Astrocyte of the spinal cord (primary cell): ENCODE measurements around the gene CELSR1.
A peak's percentile ranks its signal among the peaks of the same experiment; 100 is the strongest.

Experiments used
- DNase-seq: peaks from one replicate; pipeline ENCODE4 v3.0.0; 2011; ENCODE audit warnings: low read depth, low spot score
- H3K4me3 ChIP-seq: 2 replicates; pipeline ENCODE4 v1.5.1; 2011; ENCODE audit warnings: low read depth, mild to moderate bottlenecking, low read length, moderate library complexity
- in situ Hi-C: cut with HindIII; loops from 2 replicates; pipeline ENCODE4 v1.10.0; 2017; ENCODE audit warnings: low sequenced_read_pairs
- TF ChIP-seq, protein P1 (sequence below): IDR thresholded peaks from 2 replicates; pipeline ENCODE4 v1.5.1; 2012; ENCODE audit warnings: low read depth, mild to moderate bottlenecking, low read length, inconsistent platforms

The CELSR1 gene

DNA sequence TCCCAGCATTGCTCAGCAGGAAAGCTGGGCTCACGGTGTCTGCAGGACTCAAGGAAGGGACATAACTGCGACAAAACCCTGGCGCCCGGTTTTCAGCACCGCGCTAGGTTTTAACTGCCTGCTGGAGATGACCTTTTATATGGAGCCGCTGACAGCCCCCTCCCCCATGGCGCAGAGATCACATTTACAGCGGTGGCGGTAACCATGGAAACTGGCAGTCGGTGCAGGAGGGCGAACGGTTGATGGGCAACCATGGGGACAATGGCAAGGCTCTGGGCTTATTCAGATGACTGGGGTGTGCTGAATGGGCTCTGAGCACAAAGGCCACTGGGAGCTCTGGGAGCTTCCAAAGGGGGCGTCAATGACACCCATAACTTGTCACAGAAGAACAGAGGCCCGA lies 37.2 kb downstream of the CELSR1 start:
- TF ChIP-seq, protein P1, sequence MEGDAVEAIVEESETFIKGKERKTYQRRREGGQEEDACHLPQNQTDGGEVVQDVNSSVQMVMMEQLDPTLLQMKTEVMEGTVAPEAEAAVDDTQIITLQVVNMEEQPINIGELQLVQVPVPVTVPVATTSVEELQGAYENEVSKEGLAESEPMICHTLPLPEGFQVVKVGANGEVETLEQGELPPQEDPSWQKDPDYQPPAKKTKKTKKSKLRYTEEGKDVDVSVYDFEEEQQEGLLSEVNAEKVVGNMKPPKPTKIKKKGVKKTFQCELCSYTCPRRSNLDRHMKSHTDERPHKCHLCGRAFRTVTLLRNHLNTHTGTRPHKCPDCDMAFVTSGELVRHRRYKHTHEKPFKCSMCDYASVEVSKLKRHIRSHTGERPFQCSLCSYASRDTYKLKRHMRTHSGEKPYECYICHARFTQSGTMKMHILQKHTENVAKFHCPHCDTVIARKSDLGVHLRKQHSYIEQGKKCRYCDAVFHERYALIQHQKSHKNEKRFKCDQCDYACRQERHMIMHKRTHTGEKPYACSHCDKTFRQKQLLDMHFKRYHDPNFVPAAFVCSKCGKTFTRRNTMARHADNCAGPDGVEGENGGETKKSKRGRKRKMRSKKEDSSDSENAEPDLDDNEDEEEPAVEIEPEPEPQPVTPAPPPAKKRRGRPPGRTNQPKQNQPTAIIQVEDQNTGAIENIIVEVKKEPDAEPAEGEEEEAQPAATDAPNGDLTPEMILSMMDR = no peak
- in situ Hi-C loops = no loop called here
- no peak overlapping the region for H3K4me3 ChIP-seq
- DNase-seq = no peak

DNA sequence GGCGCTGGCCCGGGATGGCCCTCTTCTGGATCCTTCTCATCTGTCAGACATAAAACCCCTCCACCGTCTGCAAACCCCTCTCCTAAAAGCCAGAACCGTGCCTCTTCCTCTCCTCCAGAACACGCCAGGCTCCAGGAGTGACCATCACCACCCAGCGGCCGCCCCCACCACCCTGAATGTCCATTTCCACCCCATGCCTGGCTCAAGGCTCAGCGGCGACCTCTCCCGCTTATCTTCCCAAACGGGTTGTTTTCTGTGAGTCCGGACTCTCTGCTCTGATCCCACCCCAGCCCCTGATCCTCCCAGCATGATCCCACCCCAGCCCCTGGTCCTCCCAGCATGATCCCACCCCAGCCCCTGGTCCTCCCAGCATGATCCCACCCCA lies 37.6 kb downstream of the CELSR1 start:
- no peak overlapping the region for H3K4me3 ChIP-seq
- in situ Hi-C loops = no loop called here
- no peak for DNase-seq
- TF ChIP-seq, protein P1 = no peak

DNA sequence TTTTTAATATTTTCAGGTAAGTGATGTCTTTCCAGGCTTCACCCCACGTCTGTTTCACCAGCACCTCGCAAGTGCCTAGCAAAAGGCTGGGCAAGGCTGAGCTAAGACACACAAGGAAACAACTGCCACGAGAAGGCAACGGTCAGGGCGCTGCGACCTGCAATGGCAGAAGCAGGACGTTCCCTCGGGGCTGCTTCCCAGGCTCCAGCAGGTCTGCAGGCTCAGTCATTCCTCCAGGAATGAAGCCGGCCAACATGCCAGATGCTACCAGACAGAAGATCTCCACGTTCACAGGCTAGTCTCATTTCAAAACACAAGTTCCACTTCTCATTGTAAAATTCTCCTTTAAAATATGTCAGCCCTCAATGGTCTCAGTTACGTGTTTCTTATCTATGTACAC lies 45.5 kb downstream of the CELSR1 start:
- in situ Hi-C loops = no loop called here
- TF ChIP-seq, protein P1 = no peak
- no peak for DNase-seq
- H3K4me3 ChIP-seq = no peak overlapping the region

DNA sequence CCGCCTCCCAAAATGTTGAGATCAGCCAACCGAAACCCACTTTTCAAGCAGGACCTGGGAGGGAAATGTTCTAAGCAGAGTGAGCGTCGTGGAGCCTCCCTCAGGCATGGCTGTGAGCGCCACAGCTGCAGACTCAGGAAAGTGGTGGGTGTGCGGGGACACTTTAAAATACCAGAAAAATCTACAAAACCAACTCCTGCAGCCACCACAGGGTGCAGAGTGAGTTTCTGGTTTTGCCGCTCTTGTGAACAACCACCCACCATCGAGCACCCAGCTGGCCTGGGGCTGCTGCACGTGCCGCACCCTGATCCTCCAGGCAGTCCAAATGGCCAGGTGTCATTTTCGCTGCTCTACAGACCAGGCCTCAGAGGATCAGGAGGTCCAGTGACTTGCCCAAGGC lies 46.9 kb downstream of the CELSR1 start:
- TF ChIP-seq, protein P1 = no peak
- no peak for DNase-seq
- H3K4me3 ChIP-seq = no peak overlapping the region
- in situ Hi-C loops = no loop called here

DNA sequence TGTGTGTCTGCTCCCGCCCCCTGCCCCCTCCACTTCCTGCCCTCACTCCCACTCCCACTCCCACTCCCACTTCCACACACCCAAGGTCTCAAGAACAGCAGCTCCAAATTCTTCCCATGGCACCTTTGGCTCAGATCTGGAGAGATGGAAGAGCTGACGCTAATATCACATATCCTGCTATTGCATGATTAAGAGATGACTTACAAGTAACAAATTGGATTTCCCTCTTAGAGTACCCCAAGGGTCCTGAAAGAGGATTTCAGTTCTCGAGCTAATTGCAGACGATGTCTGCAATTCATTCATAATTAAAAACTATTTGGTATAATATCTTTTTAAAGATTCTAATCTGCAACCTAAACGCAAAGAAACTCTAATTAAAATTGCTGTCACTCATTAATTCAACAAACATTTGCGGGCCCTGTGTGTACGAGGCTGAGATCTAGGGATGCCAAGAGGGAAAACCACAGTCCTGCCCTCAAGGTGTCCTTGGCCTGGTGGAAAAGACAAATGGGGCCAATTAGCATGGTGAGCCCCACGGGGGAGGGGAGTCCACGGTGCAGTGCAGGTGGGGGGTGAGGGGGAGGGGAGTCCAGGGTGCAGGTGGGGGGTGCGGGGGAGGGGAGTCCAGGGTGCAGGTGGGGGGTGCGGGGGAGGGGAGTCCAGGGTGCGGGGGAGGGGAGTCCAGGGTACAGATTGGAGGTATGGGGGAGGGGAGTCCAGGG lies 50.3 kb downstream of the CELSR1 start:
- H3K4me3 ChIP-seq = no peak overlapping the region
- no peak for DNase-seq
- TF ChIP-seq, protein P1 = no peak
- in situ Hi-C loops = no loop called here

DNA sequence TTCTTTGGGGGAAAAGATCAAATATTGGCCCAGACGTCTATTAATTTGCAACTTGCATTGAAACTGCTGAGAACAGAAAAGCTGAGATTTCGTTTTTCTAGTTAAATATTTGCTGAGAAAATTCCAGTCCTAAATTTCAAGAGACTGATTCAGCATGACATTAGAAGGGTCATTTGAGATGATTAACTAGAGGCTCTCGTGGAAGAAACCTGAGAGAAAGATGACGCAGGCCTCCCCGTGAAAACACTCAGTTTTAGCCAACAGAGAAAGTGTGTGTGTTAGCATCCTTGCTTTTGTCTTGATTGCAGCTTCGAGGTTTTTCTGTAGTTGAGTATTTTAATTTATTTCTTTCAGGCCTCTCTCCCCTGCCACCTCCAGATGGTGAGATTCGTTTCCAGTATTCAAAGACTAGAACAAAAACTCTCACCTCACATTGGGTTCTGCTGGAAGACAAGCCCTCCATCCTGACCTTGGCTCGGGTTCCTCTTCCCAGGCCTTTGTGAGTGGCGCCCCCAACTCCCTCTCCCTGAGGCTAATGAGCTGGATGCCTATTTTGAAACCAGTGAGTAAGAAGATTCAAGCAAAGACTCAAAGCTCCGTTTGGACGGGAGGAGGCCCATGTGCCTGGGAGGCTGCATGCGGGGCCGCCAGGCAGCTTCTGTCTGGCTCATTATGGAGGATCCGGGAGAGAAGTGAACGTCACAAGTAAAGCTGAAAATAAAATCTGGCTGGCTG lies 52.4 kb downstream of the CELSR1 start:
- TF ChIP-seq, protein P1 = no peak
- DNase-seq = peak; percentile 56
- no peak overlapping the region for H3K4me3 ChIP-seq
- in situ Hi-C loops = no loop called here
